ENCODE data around the gene NEK4.

Gene NEK4

GRCh38 chr3:52792961-52793695, 22.4 kb upstream of the NEK4 start:
- no peak for DNase-seq

DNA sequence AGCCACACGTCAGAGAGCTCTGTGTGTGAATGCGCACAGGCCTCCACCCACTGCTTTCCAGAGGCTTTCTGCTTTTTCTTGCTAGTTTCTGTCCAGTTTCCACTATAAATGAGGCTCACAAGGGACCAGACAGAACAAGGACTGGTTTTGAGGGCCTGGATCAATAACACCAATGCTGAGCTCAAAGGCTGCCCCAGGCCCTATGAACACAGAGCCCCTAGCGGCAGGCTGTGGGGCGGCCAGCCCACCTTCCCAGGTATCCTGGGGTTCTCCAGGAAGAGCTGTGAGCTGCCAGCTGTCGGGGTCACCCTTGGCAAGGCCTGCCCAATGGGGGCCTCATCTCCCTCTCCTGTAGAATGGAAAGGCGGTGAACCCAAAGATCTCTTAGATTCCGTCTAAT, 21.7 kb upstream of the NEK4 start:
- DNase-seq, result no peak

DNA sequence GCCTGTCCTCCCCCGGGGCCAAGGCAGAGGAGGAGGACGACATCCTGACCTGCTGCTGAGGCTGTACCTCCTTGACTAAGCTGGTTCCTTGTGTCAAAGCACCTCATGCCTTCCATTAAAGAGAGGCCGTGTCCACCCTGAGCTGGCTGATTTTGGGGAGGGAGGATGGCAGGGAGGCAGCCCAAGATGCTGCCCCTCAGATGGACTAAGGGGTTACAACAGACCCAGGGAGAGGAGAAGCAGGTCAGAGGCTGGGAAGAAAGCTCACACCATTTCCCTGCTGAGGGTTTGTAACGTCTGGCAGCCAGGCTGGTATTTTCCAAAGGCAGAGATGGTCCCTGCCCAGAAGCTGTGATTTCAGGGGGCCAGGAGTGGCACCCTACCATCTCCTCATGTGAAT, 21.2 kb upstream of the NEK4 start:
- no peak for DNase-seq

- DNase-seq, result no peak
Observed at GRCh38 chr3:52791366-52791765, 20.6 kb upstream of the NEK4 start.

DNA sequence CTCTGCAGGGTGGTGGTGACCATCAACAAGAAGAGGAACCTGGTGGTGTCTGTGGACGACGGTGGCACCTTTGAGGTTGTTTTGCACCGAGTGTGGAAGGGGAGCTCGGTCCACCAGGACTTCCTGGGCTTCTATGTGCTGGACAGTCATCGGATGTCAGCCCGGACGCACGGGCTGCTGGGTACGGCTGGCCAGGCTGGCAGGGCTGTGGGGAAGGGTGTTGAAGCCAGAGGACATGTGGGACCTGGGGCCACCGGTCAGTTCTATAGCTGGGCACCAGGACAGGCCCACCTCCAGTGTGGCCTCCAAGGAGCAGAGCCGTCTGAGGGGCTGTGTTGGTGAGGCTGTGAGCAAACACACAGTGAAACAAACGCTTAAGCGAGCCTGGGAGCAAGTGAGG, 20.0 kb upstream of the NEK4 start:
- DNase-seq, result no peak

DNA sequence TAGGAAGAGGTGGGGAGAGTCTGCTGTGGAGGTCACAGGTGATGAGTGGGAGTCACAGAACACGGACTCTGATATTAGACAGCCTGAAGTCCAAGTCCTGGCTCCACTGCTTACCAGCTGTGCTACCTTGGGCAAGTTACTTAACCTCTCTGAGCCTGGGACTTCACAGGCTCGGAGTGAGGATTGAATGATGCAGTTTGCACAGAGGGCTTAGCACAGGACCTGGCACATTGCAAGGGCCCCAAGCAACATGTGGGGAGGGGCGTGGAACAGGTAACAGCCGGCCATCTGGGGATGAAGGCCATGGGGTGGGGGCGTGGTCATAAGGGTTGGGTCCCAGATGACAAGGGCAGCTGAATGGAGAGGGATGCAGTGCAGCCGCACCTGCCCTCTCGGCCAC, 19.6 kb upstream of the NEK4 start:
- no peak for DNase-seq

GRCh38 chr3:52789746-52790040, 19.0 kb upstream of the NEK4 start:
- DNase-seq, result no peak

GRCh38 chr3:52788890-52789745, 18.4 kb upstream of the NEK4 start:
- no peak for DNase-seq

GRCh38 chr3:52787672-52788625, 17.2 kb upstream of the NEK4 start:
- DNase-seq, result no peak

DNA sequence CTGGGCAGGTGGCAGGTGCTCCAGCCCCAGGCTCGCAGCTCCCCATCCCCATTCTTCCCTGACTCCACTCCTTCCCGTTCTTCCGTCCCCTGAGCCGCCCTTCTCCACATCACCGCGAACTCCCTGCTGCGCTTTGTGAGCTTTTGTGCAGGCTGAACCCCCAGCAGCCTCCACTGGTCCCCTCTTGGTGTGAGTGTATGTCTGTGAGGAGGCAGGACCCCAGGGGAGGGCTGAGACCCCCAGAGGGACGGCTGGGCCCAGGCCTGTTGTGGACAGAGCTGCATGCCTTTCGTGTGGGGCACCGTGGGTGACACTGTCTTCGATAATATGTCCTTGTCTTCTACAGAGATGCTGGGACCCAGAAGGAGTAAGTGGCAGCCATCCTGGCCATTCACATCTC, 16.5 kb upstream of the NEK4 start:
- DNase-seq, result no peak

- no peak for DNase-seq
Observed at GRCh38 chr3:52786330-52787215, 15.8 kb upstream of the NEK4 start.

- DNase-seq, result no peak
Observed at GRCh38 chr3:52784931-52785590, 14.3 kb upstream of the NEK4 start.

GRCh38 chr3:52784021-52784621, 13.4 kb upstream of the NEK4 start:
- no peak for DNase-seq

GRCh38 chr3:52783211-52783555, 12.4 kb upstream of the NEK4 start:
- DNase-seq, result no peak

DNA sequence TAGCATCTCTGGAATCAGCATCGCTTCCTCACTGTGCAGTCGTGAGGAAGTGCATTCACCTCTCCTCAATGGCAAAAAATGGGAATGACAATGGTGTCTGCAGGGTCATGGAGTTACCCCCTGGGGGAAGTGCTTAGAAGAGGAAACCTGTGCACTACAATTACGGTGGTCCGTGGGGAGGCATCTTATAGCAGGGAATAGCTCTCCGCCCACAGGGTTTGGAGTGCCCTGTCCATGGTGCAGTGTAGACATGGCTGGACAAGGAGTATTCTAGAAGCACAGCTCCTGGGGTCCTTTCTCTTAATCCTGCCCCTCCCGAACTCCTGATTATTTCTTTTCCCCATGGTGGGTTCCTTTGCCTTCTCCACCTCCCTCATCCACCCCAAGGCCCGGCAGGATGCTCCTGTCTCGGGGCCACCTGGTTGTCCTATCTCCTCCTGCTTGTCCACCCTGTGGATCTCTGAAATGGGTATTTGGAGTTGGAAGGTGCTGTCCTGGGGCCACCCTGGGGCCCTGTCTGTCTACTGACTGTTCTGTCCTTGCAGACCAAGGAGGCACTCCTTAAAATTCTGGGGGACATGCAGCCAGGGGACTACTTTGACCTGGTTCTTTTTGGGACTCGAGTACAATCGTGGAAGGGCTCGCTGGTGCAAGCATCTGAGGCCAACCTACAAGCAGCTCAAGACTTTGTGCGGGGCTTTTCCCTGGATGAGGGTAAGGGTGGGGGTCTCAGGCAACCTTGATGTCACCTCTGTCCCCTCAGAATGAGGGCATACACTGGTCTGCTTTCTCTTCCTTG, 11.9 kb upstream of the NEK4 start:
- DNase-seq, result no peak

- no peak for DNase-seq
Observed at GRCh38 chr3:52781741-52782140, 11.0 kb upstream of the NEK4 start.

DNA sequence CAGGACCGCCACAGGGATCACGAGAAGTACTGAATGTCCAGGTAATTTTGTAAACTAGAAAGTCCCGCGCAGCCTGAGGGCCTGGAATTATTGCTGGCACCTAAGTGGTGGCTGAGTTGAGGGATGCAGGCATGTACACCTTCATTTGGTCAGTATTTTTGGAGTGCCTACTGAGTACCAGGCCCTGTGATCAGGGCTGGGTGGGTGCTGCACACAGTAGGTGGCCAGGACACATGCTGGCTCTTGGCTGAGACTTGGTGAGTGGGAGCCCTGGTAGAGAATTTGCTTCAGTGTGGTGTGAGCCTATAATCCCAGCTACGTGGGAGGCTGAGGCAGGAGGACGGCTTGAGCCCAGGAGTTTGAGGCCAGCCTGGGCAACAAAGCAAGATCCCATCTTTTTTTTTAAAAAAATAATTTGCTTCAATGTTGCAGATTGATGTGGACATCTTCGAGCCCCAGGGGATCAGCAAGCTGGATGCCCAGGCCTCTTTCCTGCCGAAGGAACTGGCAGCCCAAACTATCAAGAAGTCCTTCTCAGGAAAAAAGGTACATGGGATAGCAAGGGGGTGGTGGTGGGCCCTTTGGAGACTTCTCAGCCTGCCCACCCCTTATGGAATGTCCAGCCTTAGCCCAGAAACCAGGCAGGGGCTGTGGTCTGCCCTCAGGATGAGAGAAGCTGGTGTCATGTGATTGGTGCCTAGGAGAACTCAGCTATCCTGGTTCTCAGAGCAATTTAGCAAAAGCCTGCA, 9.3 kb upstream of the NEK4 start:
- no peak for DNase-seq

GRCh38 chr3:52779011-52779836, 8.5 kb upstream of the NEK4 start:
- no peak for DNase-seq
